ENCODE data around the gene CERS6.

- no peak for TF ChIP-seq OVOL2 (CRISPR knock-in tag; IDR thresholded peaks at IDR 0.05; ENCODE audit: borderline replicate concordance)
- TF ChIP-seq CTCF (IDR thresholded peaks at IDR 0.05): no peak
- TF ChIP-seq MYBL2 (CRISPR knock-in tag; IDR thresholded peaks at IDR 0.05): no peak
- TF ChIP-seq ZNF416 (CRISPR knock-in tag; IDR thresholded peaks at IDR 0.05): no peak
- TF ChIP-seq E2F4 (CRISPR knock-in tag; IDR thresholded peaks at IDR 0.05; ENCODE audit: borderline replicate concordance, low read depth): no peak
- no peak for TF ChIP-seq MAX (CRISPR knock-in tag; IDR thresholded peaks at IDR 0.05)
These were observed 144.9 kb downstream of the CERS6 start for GRCh38 chr2:168600949-168601348.

Measured in WTC11 (cell line).